ENCODE results near the gene ANKRD16. TPM values are rescaled to one million over a fixed set of nuclear protein-coding genes. Genes with fewer than 3 reads are reported as not detected.

The ANKRD16 gene
- total and polyA plus RNA-seq, 2 of the 13 experiments (the other 11 are each of a cell fraction or from before 2014, with no cell fraction given), result 8.0 to 11.4 TPM

GRCh38 chr10:5812283-5813090, 77.2 kb downstream of the ANKRD16 start (continued):
- TF ChIP-seq PAXIP1 (CRISPR knock-in tag; conservative IDR thresholded peaks at IDR 0.05) (no peak), NFE2L2 (IDR thresholded peaks at IDR 0.05; ENCODE audit: low read length) (no peak), SIX1 (CRISPR knock-in tag; IDR thresholded peaks at IDR 0.05; ENCODE audit: borderline replicate concordance) (no peak), ZNF292 (CRISPR knock-in tag; IDR thresholded peaks at IDR 0.05; ENCODE audit: borderline replicate concordance, low read depth) (no peak), SPEN (CRISPR knock-in tag; IDR thresholded peaks at IDR 0.05; ENCODE audit: low read depth) (no peak), ZNF737 (CRISPR knock-in tag; IDR thresholded peaks at IDR 0.05; ENCODE audit: borderline replicate concordance) (no peak), SALL2 (CRISPR knock-in tag; IDR thresholded peaks at IDR 0.05) (0 out of 2 replicates have a peak, but pooled peaks have one; percentile 51), ZBTB20 (CRISPR knock-in tag; IDR thresholded peaks at IDR 0.05; ENCODE audit: borderline replicate concordance, low read depth) (no peak), PPARG (CRISPR knock-in tag; conservative IDR thresholded peaks at IDR 0.05) (no peak), THAP11 (CRISPR knock-in tag; IDR thresholded peaks at IDR 0.05) (no peak), KAT2B (IDR thresholded peaks at IDR 0.05; ENCODE audit: borderline replicate concordance, low read depth, low read length) (no peak), ZNF138 (CRISPR knock-in tag; IDR thresholded peaks at IDR 0.05; ENCODE audit: low read depth) (no peak), CENPBD1 (CRISPR knock-in tag; IDR thresholded peaks at IDR 0.05; ENCODE audit: borderline replicate concordance, low read depth) (no peak), TEAD3 (CRISPR knock-in tag; optimal IDR thresholded peaks at IDR 0.05; ENCODE audit: borderline replicate concordance) (no peak), ZNF503 (CRISPR knock-in tag; IDR thresholded peaks at IDR 0.05) (0 out of 2 replicates have a peak, but pooled peaks have one; percentile 41), XRCC5 (optimal IDR thresholded peaks at IDR 0.05; ENCODE audit: low read length) (peak; percentile 37), ZNF746 (CRISPR knock-in tag; IDR thresholded peaks at IDR 0.05) (no peak), ZNF891 (CRISPR knock-in tag; IDR thresholded peaks at IDR 0.05) (no peak; the same call in 1 of the 2 replicates), PCBP2 (optimal IDR thresholded peaks at IDR 0.05; ENCODE audit: low read depth, low read length, poor library complexity, severe bottlenecking) (no peak), MEIS2 (CRISPR knock-in tag; IDR thresholded peaks at IDR 0.05) (no peak), MEIS1 (CRISPR knock-in tag; IDR thresholded peaks at IDR 0.05; ENCODE audit: borderline replicate concordance) (no peak), ZNF768 (CRISPR knock-in tag; IDR thresholded peaks at IDR 0.05) (peak; percentile 37; the same call in 1 of the 2 replicates), ZNF414 (CRISPR knock-in tag; IDR thresholded peaks at IDR 0.05) (0 out of 2 replicates have a peak, but pooled peaks have one; percentile 14), ZNF329 (CRISPR knock-in tag; IDR thresholded peaks at IDR 0.05; ENCODE audit: low read depth) (0 out of 2 replicates have a peak, but pooled peaks have one; percentile 18)
